GM06990 (cell line): Measurements from ENCODE around the gene SGCB.

Experiments used
- DNase-seq: peaks from one replicate; pipeline ENCODE4 v3.0.0-alpha.2; 2011; ENCODE audit not compliant: insufficient read length; ENCODE audit errors: extremely low read depth
- H3K27me3 ChIP-seq: replicated peaks from 2 replicates; pipeline ENCODE4 v1.6.0; 2011; ENCODE audit warnings: low read length; ENCODE audit not compliant: control insufficient read depth, insufficient read depth
- H3K36me3 ChIP-seq: 2 replicates; pipeline ENCODE4 v1.5.1; 2011; ENCODE audit warnings: low read length; ENCODE audit not compliant: control insufficient read depth, insufficient read depth
- H3K4me3 ChIP-seq: replicated peaks from 2 replicates; pipeline ENCODE4 v1.5.1; 2011; ENCODE audit warnings: low read depth, mild to moderate bottlenecking, control low read depth, low read length
- TF ChIP-seq, protein P1 (sequence below): IDR thresholded peaks from 2 replicates; pipeline ENCODE4 v1.5.1; 2011; ENCODE audit warnings: low read length, control low read depth, mild to moderate bottlenecking, inconsistent platforms; ENCODE audit not compliant: insufficient read depth, poor library complexity, severe bottlenecking

SGCB gene

GRCh38 chr4:51997647-51998046, 40.5 kb downstream of the SGCB start:
- DNase-seq, result no peak
- TF ChIP-seq, protein P1, sequence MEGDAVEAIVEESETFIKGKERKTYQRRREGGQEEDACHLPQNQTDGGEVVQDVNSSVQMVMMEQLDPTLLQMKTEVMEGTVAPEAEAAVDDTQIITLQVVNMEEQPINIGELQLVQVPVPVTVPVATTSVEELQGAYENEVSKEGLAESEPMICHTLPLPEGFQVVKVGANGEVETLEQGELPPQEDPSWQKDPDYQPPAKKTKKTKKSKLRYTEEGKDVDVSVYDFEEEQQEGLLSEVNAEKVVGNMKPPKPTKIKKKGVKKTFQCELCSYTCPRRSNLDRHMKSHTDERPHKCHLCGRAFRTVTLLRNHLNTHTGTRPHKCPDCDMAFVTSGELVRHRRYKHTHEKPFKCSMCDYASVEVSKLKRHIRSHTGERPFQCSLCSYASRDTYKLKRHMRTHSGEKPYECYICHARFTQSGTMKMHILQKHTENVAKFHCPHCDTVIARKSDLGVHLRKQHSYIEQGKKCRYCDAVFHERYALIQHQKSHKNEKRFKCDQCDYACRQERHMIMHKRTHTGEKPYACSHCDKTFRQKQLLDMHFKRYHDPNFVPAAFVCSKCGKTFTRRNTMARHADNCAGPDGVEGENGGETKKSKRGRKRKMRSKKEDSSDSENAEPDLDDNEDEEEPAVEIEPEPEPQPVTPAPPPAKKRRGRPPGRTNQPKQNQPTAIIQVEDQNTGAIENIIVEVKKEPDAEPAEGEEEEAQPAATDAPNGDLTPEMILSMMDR, result no peak
- H3K27me3 ChIP-seq, result no peaks in the 10 kb centered on the region
- H3K4me3 ChIP-seq, result no peak overlapping the region
- no peaks in the 10 kb centered on the region for H3K36me3 ChIP-seq

DNA sequence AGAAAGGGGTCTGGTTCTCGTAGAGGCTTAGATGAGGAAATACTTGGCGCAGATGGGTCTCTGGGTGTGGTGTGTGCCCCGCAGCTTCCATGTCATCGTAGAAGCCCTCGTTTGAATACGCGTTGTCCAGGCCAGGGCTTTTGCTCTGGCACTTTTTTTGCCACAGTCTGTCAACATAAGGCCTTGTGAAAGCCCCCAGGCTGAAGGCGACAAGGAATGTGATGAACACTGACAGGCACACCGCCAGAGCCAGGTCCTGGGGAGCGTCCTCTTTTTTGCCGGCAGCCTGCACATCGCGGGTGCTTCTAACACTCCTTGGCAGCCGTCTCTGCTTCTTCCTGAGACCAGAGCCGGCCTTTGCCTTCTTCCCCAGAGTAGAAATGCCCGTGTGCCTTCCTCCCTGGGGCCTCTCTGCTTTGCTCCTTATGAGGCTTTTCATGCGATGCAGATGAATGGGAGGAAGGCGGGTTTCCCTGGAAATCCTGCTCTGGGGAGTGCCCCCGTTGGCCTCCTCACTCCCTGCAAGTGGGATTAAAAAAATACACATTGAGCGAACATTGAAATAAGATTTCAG, 42.4 kb downstream of the SGCB start:
- no peak for DNase-seq
- no peaks in the 10 kb centered on the region for H3K36me3 ChIP-seq
- no peak overlapping the region for H3K4me3 ChIP-seq
- H3K27me3 ChIP-seq, result no peaks in the 10 kb centered on the region
- TF ChIP-seq, protein P1, result no peak
